GM19035 (cell line): ENCODE measurements around the gene OR7E24.
"Not testable (repeated sequence)": the region's sequence is repeated elsewhere in the genome, so short reads cannot be mapped to it uniquely, and the experiment has no call there.

Experiments
- ATAC-seq: cut with Tn5 transposase; IDR thresholded peaks from one replicate; pipeline ENCODE4 v1.9.1; 2021; ENCODE audit not compliant: unreplicated experiment

OR7E24 gene

DNA sequence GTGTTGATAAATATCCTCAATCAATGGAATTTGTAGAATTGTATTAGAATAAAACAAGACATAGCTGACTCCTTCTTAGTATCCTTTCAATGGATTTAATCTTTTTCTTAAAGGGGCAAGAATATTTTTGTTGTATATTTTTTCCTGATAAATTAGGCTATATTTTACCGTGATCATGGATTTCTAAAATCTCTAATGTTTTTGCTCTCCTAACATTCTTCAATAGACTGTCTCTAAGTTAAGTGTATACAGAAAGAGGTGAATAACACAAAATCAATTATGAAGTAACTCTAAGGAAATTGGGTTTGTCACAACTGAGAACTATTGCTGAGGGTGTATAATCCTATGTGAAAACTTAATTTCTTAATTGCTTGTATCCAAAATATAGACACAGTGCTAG, at the start of gene OR7E24:
Gene OR7E24, plus strand, starts transcription at position 301 of the 400 bp plus-strand sequence. CDS start 114 bp downstream, outside the sequence.
- ATAC-seq, result no peak

DNA sequence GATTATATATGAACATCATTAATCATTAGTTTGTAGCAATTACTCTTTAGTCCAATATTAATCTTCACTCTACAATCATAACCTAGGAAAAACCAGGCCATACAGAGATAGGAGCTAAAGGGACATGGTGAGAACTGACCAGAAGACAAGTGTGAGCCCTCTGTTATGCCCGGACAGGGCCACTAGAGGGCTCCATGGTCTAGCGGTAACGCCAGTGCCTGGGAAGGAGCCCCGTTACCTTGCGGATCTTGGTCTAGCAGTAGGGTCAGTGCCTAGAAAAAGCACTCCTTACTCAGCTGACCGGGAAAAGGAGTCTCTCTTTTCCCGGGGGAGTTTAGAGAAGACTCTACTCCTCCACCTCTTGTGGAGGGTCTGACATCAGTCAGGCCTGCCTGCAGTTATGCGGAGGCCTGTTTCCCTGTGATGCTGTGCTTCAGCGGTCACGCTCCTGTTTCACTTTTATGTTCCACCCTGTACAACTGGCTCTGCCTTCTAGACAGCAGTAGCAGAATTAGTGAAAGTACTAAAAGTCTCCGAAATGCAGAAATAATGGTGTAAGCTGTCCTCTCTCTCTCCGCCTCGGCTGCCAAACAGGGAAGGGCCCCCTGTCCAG, 45.1 kb upstream of the OR7E24 start:
- no peak for ATAC-seq

DNA sequence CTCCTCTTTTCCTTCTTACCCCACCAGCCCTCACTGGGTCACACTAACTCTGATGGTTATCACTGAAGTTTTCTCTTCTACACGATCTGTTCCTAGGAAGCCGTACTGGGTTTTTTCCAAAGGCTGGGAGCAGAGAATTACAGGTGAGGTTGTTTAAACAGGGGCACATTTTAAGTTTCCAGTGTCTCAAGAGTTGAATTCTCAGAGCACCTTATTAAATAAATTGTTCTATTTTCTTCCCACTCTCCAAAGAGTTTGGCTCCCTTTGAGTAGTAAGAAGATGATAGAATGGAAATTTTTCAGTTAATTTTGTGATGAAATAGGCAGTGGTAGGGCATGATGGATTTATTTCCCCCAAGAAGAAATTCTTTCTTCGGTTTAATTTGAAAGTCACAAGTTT, 31.2 kb upstream of the OR7E24 start, which contains the start of gene OR7D4:
Gene OR7D4, minus strand, starts transcription at position 101 of the 400 bp plus-strand sequence. CDS start 4,752 bp downstream, outside the sequence.
- ATAC-seq, result no peak

DNA sequence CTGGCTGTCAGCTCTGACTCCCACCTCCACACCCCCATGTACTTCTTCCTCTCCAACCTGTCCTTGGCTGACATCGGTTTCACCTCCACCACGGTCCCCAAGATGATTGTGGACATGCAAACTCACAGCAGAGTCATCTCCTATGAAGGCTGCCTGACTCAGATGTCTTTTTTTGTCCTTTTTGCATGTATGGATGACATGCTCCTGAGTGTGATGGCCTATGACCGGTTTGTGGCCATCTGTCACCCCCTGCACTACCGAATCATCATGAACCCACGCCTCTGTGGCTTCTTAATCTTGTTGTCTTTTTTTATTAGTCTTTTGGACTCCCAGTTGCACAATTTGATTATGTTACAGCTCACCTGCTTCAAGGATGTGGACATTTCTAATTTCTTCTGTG, 506 bp downstream of the OR7E24 start:
- ATAC-seq, result no peak

DNA sequence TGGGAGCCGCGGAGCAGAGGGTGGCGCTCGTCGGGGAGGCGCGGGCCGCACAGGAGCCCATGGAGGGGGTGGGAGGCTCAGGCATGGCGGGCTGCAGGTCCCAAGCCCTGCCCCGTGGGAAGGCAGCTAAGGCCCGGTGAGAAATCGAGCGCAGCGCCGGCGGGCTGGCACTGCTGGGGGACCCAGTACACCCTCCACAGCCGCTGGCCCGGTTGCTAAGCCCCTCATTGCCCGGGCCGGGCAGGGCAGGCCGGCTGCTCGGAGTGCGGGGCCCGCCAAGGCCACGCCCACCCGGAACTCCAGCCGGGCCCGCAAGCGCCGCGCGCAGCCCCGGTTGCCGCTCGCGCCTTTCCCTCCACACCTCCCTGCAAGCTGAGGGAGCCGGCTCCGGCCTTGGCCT, 32.8 kb downstream of the OR7E24 start:
- ATAC-seq, result not testable (repeated sequence)

GRCh38 chr19:9289231-9289884, 38.6 kb downstream of the OR7E24 start:
- no peak for ATAC-seq

DNA sequence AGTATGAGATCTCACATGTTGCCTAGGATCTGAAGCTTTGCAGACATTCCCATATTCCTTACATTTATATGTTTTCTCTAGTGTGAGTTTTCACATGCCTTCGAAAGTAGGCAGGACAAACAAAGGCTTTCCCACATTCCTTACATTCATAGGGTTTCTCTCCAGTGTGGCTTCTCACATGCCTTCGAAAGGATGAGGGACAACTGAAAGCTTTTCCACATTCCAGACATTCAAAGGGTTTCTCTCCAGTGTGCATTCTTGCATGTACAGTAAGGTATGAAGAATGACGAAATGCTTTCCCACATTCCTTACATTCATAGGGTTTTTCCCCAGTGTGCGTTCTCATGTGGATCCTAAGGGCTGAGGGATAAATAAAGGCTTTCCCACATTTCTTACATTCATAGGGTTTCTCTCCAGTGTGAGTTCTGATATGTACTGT, 44.7 kb downstream of the OR7E24 start:
- no peak for ATAC-seq

DNA sequence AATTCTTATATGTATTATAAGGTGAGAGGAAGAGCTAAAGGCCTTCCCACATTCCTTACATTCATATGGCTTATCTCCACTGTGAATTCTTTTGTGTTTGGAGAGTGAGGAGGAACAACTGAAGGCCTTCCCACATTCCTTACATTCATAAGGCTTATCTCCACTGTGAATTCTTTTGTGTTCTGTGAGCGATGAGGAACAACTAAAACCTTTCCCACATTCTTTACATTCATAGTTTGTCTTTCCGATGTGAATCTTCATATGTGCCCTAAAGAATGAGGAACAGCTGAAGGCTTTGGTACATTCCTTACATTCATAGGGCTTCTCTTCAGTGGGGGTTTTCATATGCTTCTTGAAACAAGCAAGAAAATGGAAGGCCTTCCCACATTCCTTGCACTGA, 45.6 kb downstream of the OR7E24 start:
- no peak for ATAC-seq
